Pancreas (tissue), 10 donors: Measurements from ENCODE around the gene PSMD6. TPM values are rescaled to one million over a fixed set of nuclear protein-coding genes. Genes with fewer than 3 reads are reported as not detected.

Experiments
- ATAC-seq, 4 donors: fragments of 200-7000 bp; cut with Tn5 transposase; one replicate each; pipeline versions ENCODE4 v1.8.0 to v1.9.1; 2020; ENCODE audit warnings: mild to moderate bottlenecking in 4 of 4, moderate library complexity in 4 of 4
- DNase-seq, 6 donors: peaks; one replicate each; pipeline ENCODE4 v3.0.0-alpha.2; 2020
- FAIRE-seq: peaks from 2 replicates; lab custom pipeline; 2012; peaks lifted over from hg19 to GRCh38; lab: Jason Lieb, UNC
- H3K27ac ChIP-seq, 4 donors: fragments of 200-600 bp; sonication (generic); 1 replicate in 3 of 4; 2 replicates in 1 of 4; pipeline versions ENCODE4 v1.5.0 to v1.8.0; 2020
- H3K27me3 ChIP-seq, 4 donors: fragments of 200-600 bp; one replicate each; pipeline ENCODE4 v1.8.0; 2021
- H3K36me3 ChIP-seq, 3 donors: fragments of 200-600 bp; sonication (generic) in 1 of 3; one replicate each; pipeline versions ENCODE4 v1.5.0 to v1.8.0; 2020 to 2021
- H3K4me1 ChIP-seq, 3 donors: fragments of 200-600 bp; one replicate each; pipeline ENCODE4 v1.8.0; 2021
- H3K4me3 ChIP-seq, 4 donors: fragments of 200-600 bp; sonication (generic) in 2 of 4; one replicate each; pipeline versions ENCODE4 v1.5.0 to v1.8.0; 2020 to 2021
- H3K9me3 ChIP-seq, 4 donors: fragments of 200-600 bp; one replicate each; pipeline ENCODE4 v1.8.0; 2021
- CTCF ChIP-seq, 4 donors: fragments of 200-600 bp; sonication (generic) in 3 of 4; IDR thresholded peaks; one replicate each; pipeline versions ENCODE4 v1.5.0 to v1.8.0; 2021; ENCODE audit warnings: antibody characterized with exemption in 4 of 4
- WGBS, 2 donors: extraction: QIAGEN DNeasy Blood & Tissue Kit; methylation state at CpG; one replicate each; pipeline ENCODE4 v1.1.7; 2013; 5-methylcytosine and 5-hydroxymethylcytosine counted together
- intact Hi-C, 3 donors: fragments of 100-400 bp; cut with DNase I; formaldehyde crosslinking; loops; one replicate each; pipeline versions ENCODE4 v1.11.1 to v1.14.2; 2022
- polyA plus RNA-seq, 2 donors: library from polyadenylated mRNA; stranded (reverse); fragments of 200-250 nt; gene quantifications; one replicate each; pipeline ENCODE4 v1.2.3, GENCODE V29; 2013
- total RNA-seq, 6 donors: library from RNA; stranded (reverse); fragmentation: NEBNext Ultra II Directional in 4 of 6; extraction: Animal tissue kit (Norgen Biotek cat#: 25700) in 4 of 6; gene quantifications; one replicate each; pipeline versions ENCODE4 v1.2.1 to v1.2.4, GENCODE V29; 2021 to 2023
- donor health status: healthy with polysubstance abuse.
- donor health status: DM: no; HTN: no; CAD: no; lungs with moderate emphysema.
- donor health status: DM: no; HTN: no; CAD: no.
- donor health status: control.
- donor health status: control.
- donor health status: Bipolar disorder and iron deficiency.
- donor health status: DM: yes; HTN: yes; CAD: no.
- donor health status: DM: no; HTN: no; CAD: no.
- donor health status: DM: no; HTN: no; CAD: no.
- donor health status: DM: yes; HTN: yes; CAD: no.

Gene PSMD6
- total and polyA plus RNA-seq, 8 donors: 73.7 to 220 (median 114) TPM

- Histone ChIP-seq H3K4me3 (no peak overlapping the region), H3K9me3 (no peaks in the 10 kb centered on the region), H3K4me1 (no peaks in the 10 kb centered on the region), H3K27me3 (no peaks in the 10 kb centered on the region), H3K36me3 (no peaks in the 10 kb centered on the region), H3K27ac (no peak overlapping the region)
- ATAC-seq: no peak
- DNase-seq: no peak
- intact Hi-C loops: no loop called here
- 61 to 73% methylated on average over 4 of the region's 4 CpGs for WGBS, 2 donors
- FAIRE-seq: no peak
- TF ChIP-seq CTCF (IDR thresholded peaks at IDR 0.05): no peak
Observed at GRCh38 chr3:64039332-64039731, 16.0 kb upstream of the PSMD6 start.

GRCh38 chr3:64038253-64038767, 15.0 kb upstream of the PSMD6 start:
- Histone ChIP-seq H3K4me3 (no peak overlapping the region), H3K4me1 (no peaks in the 10 kb centered on the region), H3K9me3 (no peaks in the 10 kb centered on the region), H3K36me3 (no peaks in the 10 kb centered on the region), H3K27ac (no peak overlapping the region), H3K27me3 (no peaks in the 10 kb centered on the region)
- no peak for TF ChIP-seq CTCF (IDR thresholded peaks at IDR 0.05)
- intact Hi-C loops: no loop called here
- FAIRE-seq (no peak), DNase-seq (no peak), ATAC-seq (no peak)
- WGBS, 2 donors: 47 to 56% methylated on average over 4 of the region's 4 CpGs

GRCh38 chr3:64037084-64037483, 13.8 kb upstream of the PSMD6 start:
- Histone ChIP-seq H3K27ac (no peak overlapping the region), H3K4me1 (no peaks in the 10 kb centered on the region), H3K36me3 (no peaks in the 10 kb centered on the region), H3K27me3 (no peaks in the 10 kb centered on the region), H3K4me3 (no peak overlapping the region), H3K9me3 (no peaks in the 10 kb centered on the region)
- WGBS, 2 donors: 93 to 96% methylated on average over 7 of the region's 7 CpGs
- ATAC-seq (no peak), FAIRE-seq (no peak), DNase-seq (no peak)
- intact Hi-C loops: no loop called here
- TF ChIP-seq CTCF (IDR thresholded peaks at IDR 0.05): no peak

- TF ChIP-seq CTCF (IDR thresholded peaks at IDR 0.05): no peak
- H3K36me3 ChIP-seq: no peaks in the 10 kb centered on the region
- H3K9me3 ChIP-seq: no peaks in the 10 kb centered on the region
- ATAC-seq (no peak), DNase-seq (no peak), FAIRE-seq (no peak)
- intact Hi-C loops: loop anchor here in 1 of 3 donors (5.0 kb wide), 1 partner anchor 364 kb away; no protein-coding TSS in a partner anchor
- no peak overlapping the region for H3K27ac ChIP-seq
- no peaks in the 10 kb centered on the region for H3K4me1 ChIP-seq
- H3K4me3 ChIP-seq: no peak overlapping the region
- H3K27me3 ChIP-seq: no peaks in the 10 kb centered on the region
- WGBS, 2 donors: 58 to 72% methylated on average over 2 of the region's 2 CpGs
Observed at GRCh38 chr3:64033069-64033468, 9.8 kb upstream of the PSMD6 start.
